AG04450 (cell line): Measurements from ENCODE around the gene SLC39A6. TPM values are rescaled to one million over a fixed set of nuclear protein-coding genes. Genes with fewer than 3 reads are reported as not detected.
"Not testable (repeated sequence)": the region's sequence is repeated elsewhere in the genome, so short reads cannot be mapped to it uniquely, and the experiment has no call there.

Source experiments
- CTCF ChIA-PET: fragments of 300-600, 350-600 bp; formaldehyde crosslinking; extraction: SDS; loops from one replicate; lab custom pipeline; 2022; ENCODE audit warnings: antibody characterized with exemption, inconsistent platforms; lab: Charles Lee
- POLR2A ChIA-PET: fragments of 350-600 bp; formaldehyde crosslinking; extraction: SDS; loops from one replicate; lab custom pipeline; 2021; ENCODE audit warnings: antibody characterized with exemption, inconsistent platforms; lab: Yijun Ruan, JAX
- DNase-seq: peaks from one replicate; pipeline ENCODE4 v3.0.0-alpha.2; 2011; ENCODE audit warnings: low read depth, low spot score
- H3K27ac ChIP-seq: one replicate; pipeline ENCODE4 v1.5.1; 2012; ENCODE audit warnings: low read depth, low read length, control low read depth
- H3K27me3 ChIP-seq: one replicate; pipeline ENCODE4 v1.6.0; 2012; ENCODE audit warnings: low read length; ENCODE audit not compliant: control insufficient read depth, insufficient read depth
- H3K4me3 ChIP-seq: 2 replicates; pipeline ENCODE4 v1.5.1; 2011; ENCODE audit warnings: mild to moderate bottlenecking, low read depth, low read length, control low read depth
- H3K9me3 ChIP-seq: 2 replicates; pipeline ENCODE4 v1.5.1; 2012; ENCODE audit warnings: low read length; ENCODE audit not compliant: control insufficient read depth, insufficient read depth
- polyA plus RNA-seq: library from polyadenylated mRNA; depleted of rRNA; stranded (reverse); fragments of >200 nt; gene quantifications from 2 replicates; pipeline ENCODE4 v1.2.3, GENCODE V29; 2011
- TF ChIP-seq, protein P1 (sequence below): IDR thresholded peaks from 2 replicates; pipeline ENCODE4 v1.5.1; 2011; ENCODE audit warnings: low read depth, low read length, control low read depth, inconsistent platforms

SLC39A6 gene
- polyA plus RNA-seq, 1 experiment, result 123 TPM

DNA sequence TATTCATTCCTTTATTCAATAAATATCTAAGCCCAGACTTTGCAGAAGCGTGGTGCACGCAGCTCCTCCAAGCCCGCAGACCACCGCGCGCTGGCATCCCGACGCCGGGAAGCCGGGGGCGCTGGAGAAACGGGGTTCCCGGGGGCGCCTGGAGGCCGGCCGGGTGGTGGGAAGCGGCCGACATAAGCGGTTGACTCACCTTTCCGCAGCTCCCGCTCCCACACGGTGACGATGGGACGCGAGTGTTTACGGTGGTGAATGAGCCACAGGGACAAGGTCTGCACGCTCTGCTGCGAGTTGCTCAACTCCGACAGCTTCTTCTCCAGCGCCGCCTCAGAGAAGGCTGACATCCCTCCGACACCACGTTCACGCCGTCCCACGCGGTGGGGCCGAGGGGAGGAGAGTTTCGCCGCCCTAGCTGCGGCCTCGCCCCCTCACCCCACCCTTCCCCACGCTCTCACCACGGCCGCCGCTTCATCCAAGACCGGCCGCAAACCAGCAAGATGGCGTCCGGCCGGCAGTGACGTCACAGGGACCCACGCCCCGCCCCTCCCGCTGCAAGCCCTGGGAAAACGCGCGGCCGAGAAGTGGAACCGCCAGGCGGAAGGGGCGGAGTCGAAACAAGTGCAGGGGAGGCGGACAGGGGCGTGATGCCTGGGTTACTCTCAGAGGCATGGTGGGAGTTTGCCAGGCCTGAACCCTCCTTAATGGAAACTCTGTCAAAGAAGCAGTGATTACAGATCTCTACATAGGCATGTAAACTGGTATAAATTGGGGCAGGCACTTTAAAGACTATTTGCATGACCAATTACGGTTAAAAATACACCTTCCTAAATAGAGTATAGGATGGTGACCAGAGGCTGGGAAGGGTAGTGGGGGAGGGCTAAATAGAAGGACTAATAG lies 61.8 kb downstream of the SLC39A6 start, which contains the start of gene RPRD1A:
Gene RPRD1A (minus strand): TSS at position 505 of the 903 bp plus-strand sequence. CDS start 155 bp downstream, at position 350.
- CTCF ChIA-PET, result interaction anchor here (0.6 kb wide), 1 partner anchor 1231 kb away, joined by 3 read pairs; no protein-coding TSS in a partner anchor
- TF ChIP-seq, protein P1, sequence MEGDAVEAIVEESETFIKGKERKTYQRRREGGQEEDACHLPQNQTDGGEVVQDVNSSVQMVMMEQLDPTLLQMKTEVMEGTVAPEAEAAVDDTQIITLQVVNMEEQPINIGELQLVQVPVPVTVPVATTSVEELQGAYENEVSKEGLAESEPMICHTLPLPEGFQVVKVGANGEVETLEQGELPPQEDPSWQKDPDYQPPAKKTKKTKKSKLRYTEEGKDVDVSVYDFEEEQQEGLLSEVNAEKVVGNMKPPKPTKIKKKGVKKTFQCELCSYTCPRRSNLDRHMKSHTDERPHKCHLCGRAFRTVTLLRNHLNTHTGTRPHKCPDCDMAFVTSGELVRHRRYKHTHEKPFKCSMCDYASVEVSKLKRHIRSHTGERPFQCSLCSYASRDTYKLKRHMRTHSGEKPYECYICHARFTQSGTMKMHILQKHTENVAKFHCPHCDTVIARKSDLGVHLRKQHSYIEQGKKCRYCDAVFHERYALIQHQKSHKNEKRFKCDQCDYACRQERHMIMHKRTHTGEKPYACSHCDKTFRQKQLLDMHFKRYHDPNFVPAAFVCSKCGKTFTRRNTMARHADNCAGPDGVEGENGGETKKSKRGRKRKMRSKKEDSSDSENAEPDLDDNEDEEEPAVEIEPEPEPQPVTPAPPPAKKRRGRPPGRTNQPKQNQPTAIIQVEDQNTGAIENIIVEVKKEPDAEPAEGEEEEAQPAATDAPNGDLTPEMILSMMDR, result no peak
- POLR2A ChIA-PET, result interaction anchor here (0.6 kb wide), 1 partner anchor 95 kb away, joined by 7 read pairs; the partner anchor contains the start of gene RMP24

DNA sequence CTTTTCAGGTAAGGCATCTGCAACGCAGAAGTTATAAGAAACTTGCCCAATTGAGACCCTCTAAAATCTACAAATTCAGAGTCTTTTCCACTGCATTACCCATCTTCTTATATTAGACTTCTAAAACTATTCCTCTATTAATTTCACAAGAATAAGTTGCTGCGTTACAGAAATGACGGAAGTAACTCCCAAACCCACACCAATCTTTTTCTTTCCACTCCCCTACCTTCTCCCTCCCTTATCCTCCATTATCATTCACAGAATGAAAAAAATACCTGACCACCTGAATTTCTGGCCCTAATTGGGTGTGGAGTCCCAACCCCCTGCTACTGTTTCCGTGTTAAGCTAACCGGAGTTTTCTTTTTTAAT lies 62.5 kb downstream of the SLC39A6 start:
- ChIA-PET POLR2A (interaction anchor here (0.6 kb wide), 1 partner anchor 95 kb away, joined by 7 read pairs; the partner anchor contains the start of gene RMP24), CTCF (interaction anchor here (0.6 kb wide), 1 partner anchor 1232 kb away, joined by 3 read pairs; no protein-coding TSS in a partner anchor)
- H3K27ac ChIP-seq, result peak overlapping the region; percentile 96
- H3K9me3 ChIP-seq, result peaks cover 4% of the 10 kb centered on the region; the same call in 1 of the 2 replicates
- peak overlapping the region; percentile 88 for H3K4me3 ChIP-seq
- no peaks in the 10 kb centered on the region for H3K27me3 ChIP-seq
- no peak for DNase-seq
- TF ChIP-seq, protein P1, result no peak

More for the DNA sequence above, 61.8 kb downstream of the SLC39A6 start, which contains the start of gene RPRD1A:
- no peaks in the 10 kb centered on the region for H3K27me3 ChIP-seq
- peak; percentile 84 for DNase-seq
- peak within 1 kb of the TSS; percentile 96 for H3K27ac ChIP-seq
- H3K4me3 ChIP-seq, result peak within 1 kb of the TSS; percentile 88
- H3K9me3 ChIP-seq, result peaks cover 4% of the 10 kb centered on the region; the same call in 1 of the 2 replicates

DNA sequence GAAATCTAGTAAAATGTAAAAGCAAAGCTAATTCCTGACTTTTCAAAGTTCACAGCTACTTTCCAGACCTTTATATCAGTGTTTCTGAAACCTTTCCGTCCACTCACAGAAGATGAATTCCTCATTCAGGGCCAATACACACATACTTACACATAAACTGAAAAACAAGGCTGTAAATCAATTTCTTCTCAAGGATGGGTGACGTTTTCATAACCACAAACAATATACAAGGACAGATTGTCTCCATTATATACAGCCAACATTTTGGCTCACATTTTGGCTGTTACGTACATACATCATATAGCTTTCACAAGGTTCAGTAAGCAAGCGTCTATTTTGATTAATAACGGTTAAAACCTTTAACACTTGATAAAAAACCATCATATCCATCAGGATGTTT lies 63.1 kb downstream of the SLC39A6 start:
- CTCF ChIA-PET, result interaction anchor here (1.0 kb wide), 1 partner anchor 48 kb away, joined by 4 read pairs; no protein-coding TSS in a partner anchor
- POLR2A ChIA-PET, result no interaction called here
- TF ChIP-seq, protein P1, result no peak
- H3K9me3 ChIP-seq, result peaks cover 4% of the 10 kb centered on the region; the same call in 1 of the 2 replicates
- H3K27me3 ChIP-seq, result no peaks in the 10 kb centered on the region
- H3K27ac ChIP-seq, result no peak overlapping the region
- no peak for DNase-seq
- H3K4me3 ChIP-seq, result peak overlapping the region; percentile 88

DNA sequence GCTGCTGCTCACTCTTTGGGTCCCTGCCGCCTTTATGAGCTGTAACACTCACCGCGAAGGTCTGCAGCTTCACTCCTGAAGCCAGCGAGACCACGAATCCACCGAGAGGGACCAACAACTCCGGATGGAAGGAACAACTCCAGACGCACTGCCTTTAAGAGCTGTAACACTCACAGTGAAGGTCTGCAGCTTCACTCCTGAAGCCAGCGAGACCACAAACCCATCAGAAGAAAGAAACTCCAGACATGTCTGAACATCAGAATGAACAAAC lies 64.4 kb downstream of the SLC39A6 start:
- DNase-seq, H3K27me3 ChIP-seq, H3K27ac ChIP-seq, POLR2A ChIA-PET, H3K9me3 ChIP-seq, H3K4me3 ChIP-seq: not testable (repeated sequence)
- CTCF ChIA-PET, result interaction anchor here (0.6 to 1.4 kb wide), 5 partner anchors 31 to 622 kb away, joined by 3 to 5 read pairs (median 4); no protein-coding TSS in a partner anchor

DNA sequence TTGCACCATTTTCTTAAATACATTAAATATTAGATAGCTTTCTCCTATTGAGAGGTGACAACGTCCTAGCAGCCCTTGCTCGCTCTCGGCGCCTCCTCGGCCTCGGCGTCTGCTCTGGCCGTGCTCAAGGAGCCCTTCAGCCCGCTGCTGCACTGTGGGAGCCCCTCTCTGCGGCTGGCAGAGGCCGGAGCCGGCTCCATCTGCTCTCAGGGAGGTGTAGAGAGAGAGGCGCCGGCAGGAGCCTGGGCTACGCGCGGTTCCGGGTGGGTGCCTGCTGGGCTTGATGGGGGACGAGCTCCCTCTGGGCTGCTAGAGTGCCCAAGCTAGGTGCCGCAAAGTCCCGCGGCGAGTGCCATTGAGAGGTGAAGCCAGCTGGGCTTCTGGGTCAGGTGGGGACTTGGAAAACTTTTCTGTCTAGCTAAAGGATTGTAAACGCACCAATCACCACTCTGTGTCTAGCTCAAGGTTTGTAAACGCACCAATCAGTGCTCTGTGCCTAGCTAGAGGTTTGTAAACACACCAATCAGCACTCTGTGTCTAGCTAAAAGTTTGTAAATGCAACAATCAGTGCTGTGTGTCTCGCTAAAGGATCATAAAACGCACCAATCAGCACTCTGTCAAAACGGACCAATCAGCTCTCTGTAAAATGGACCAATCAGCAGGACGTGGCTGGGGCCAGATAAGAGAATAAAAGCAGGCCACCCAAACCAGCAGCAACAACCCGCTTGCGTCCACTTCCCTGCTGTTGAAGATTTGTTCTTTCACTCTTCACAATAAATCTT lies 64.9 kb downstream of the SLC39A6 start:
- CTCF ChIA-PET, result interaction anchor here (0.6 to 1.4 kb wide), 3 partner anchors 32 to 575 kb away, joined by 4 to 5 read pairs (median 4); no protein-coding TSS in a partner anchor
- Histone ChIP-seq H3K4me3 (no peak overlapping the region), H3K27ac (no peak overlapping the region), H3K9me3 (peaks cover 4% of the 10 kb centered on the region; the same call in 1 of the 2 replicates), H3K27me3 (no peaks in the 10 kb centered on the region)
- TF ChIP-seq, protein P1, result no peak
- POLR2A ChIA-PET, result no interaction called here
- DNase-seq, result no peak
